IMR-90 (cell line): ENCODE data around the gene LYZL6. TPM values are rescaled to one million over a fixed set of nuclear protein-coding genes. Genes with fewer than 3 reads are reported as not detected.

Experiments
- ATAC-seq: fragments of 200-7000 bp; cut with Tn5 transposase; 2 replicates; pipeline ENCODE4 v1.9.1; 2020; ENCODE audit warnings: low read depth, mild to moderate bottlenecking, moderate library complexity
- BruUV-seq: library from RNA; stranded (reverse); fragments of 400-500 nt; replicated peaks from 2 replicates; lab custom pipeline; 2021; lab: Mats Ljungman, UMichigan
- CTCF ChIA-PET: fragments of 300-600 bp; formaldehyde crosslinking; extraction: SDS; loops from one replicate; lab custom pipeline; 2021; ENCODE audit warnings: antibody characterized with exemption; lab: Yijun Ruan, JAX
- POLR2A ChIA-PET: fragments of 300-600 bp; sonication (Branson Sonifier 250); formaldehyde crosslinking; loops from one replicate; lab custom pipeline; 2022; ENCODE audit warnings: antibody characterized with exemption; ENCODE audit not compliant: unreplicated experiment; lab: Charles Lee
- DNase-seq: peaks from one replicate; pipeline ENCODE4 v3.0.0; 2013
- H2AFZ ChIP-seq: replicated peaks from 2 replicates; pipeline ENCODE3; 2013; ENCODE audit warnings: low read length, mild to moderate bottlenecking; ENCODE audit not compliant: poor library complexity
- H2AK5ac ChIP-seq: 2 replicates; pipeline ENCODE4 v1.6.1; 2013; ENCODE audit warnings: low read depth, low read length, inconsistent platforms
- H2AK9ac ChIP-seq: replicated peaks from 2 replicates; pipeline ENCODE3; 2013; ENCODE audit warnings: mild to moderate bottlenecking, low read depth, low read length, moderate library complexity; ENCODE audit not compliant: poor library complexity
- H2BK120ac ChIP-seq: 2 replicates; pipeline ENCODE4 v1.6.1; 2013; ENCODE audit warnings: low read depth, low read length, inconsistent platforms
- H2BK15ac ChIP-seq: 3 replicates; pipeline ENCODE4 v1.6.1; 2013; ENCODE audit warnings: low read depth, low read length, inconsistent platforms
- H2BK20ac ChIP-seq: 2 replicates; pipeline ENCODE4 v1.6.1; 2013; ENCODE audit warnings: low read depth, mild to moderate bottlenecking, inconsistent platforms, low read length, moderate library complexity
- H2BK5ac ChIP-seq: 2 replicates; pipeline ENCODE4 v1.6.1; 2013; ENCODE audit warnings: mild to moderate bottlenecking, low read depth, low read length, inconsistent platforms; ENCODE audit not compliant: poor library complexity, severe bottlenecking
- H3K14ac ChIP-seq: replicated peaks from 2 replicates; pipeline ENCODE4 v1.6.1; 2013; ENCODE audit warnings: low read depth, low read length, inconsistent platforms
- H3K18ac ChIP-seq: 2 replicates; pipeline ENCODE4 v1.6.1; 2013; ENCODE audit warnings: low read depth, low read length, control low read depth
- H3K23ac ChIP-seq: 2 replicates; pipeline ENCODE4 v1.6.1; 2013; ENCODE audit warnings: low read depth, low read length, inconsistent platforms
- H3K27ac ChIP-seq: 2 replicates; pipeline ENCODE4 v1.5.1; 2013; ENCODE audit warnings: mild to moderate bottlenecking, control low read depth, low read length; ENCODE audit not compliant: insufficient read depth
- H3K27me3 ChIP-seq: 2 replicates; pipeline ENCODE4 v1.6.1; 2013; ENCODE audit warnings: low read length; ENCODE audit not compliant: control insufficient read depth, insufficient read depth
- H3K36me3 ChIP-seq: 2 replicates; pipeline ENCODE4 v1.6.1; 2013; ENCODE audit warnings: low read length, mixed read lengths; ENCODE audit not compliant: control insufficient read depth, insufficient read depth
- H3K4ac ChIP-seq: 2 replicates; pipeline ENCODE4 v1.6.1; 2013; ENCODE audit warnings: low read depth, low read length, inconsistent platforms
- H3K4me1 ChIP-seq: 2 replicates; pipeline ENCODE4 v1.6.1; 2013; ENCODE audit warnings: low read length, mixed read lengths; ENCODE audit not compliant: control insufficient read depth, insufficient read depth
- H3K4me2 ChIP-seq: 2 replicates; pipeline ENCODE4 v1.6.1; 2013; ENCODE audit warnings: low read depth, mild to moderate bottlenecking, control low read depth, low read length, moderate library complexity
- H3K4me3 ChIP-seq: 2 replicates; pipeline ENCODE4 v1.5.1; 2013; ENCODE audit warnings: low read depth, mild to moderate bottlenecking, control low read depth, low read length, moderate library complexity; ENCODE audit not compliant: insufficient read depth
- H3K56ac ChIP-seq: 2 replicates; pipeline ENCODE4 v1.6.1; 2013; ENCODE audit warnings: low read length, inconsistent platforms; ENCODE audit not compliant: insufficient read depth; ENCODE audit errors: extremely low read depth
- H3K79me1 ChIP-seq, 2 experiments: 2 replicates each; pipeline ENCODE4 v1.6.1; 2013; ENCODE audit warnings: low read length in 2 of 2, inconsistent platforms in 1 of 2, low read depth in 1 of 2
- H3K9ac ChIP-seq: 2 replicates; pipeline ENCODE4 v1.6.1; 2013; ENCODE audit warnings: low read depth, low read length, control low read depth
- H3K9me1 ChIP-seq: 2 replicates; pipeline ENCODE4 v1.6.1; 2013; ENCODE audit warnings: low read length, inconsistent platforms; ENCODE audit not compliant: insufficient read depth
- H3K9me3 ChIP-seq: 2 replicates; pipeline ENCODE4 v1.6.1; 2013; ENCODE audit warnings: low read length; ENCODE audit not compliant: control insufficient read depth, insufficient read depth
- H4K20me1 ChIP-seq: 2 replicates; pipeline ENCODE4 v1.6.1; 2013; ENCODE audit warnings: low read length, inconsistent platforms; ENCODE audit not compliant: insufficient read depth
- H4K5ac ChIP-seq: 2 replicates; pipeline ENCODE4 v1.6.1; 2013; ENCODE audit warnings: mild to moderate bottlenecking, low read depth, low read length, control low read depth
- H4K8ac ChIP-seq, 2 experiments: 2 replicates each; pipeline ENCODE4 v1.6.1; 2013; ENCODE audit warnings: low read depth in 2 of 2, low read length in 2 of 2, control low read depth in 1 of 2, inconsistent platforms in 1 of 2
- H4K91ac ChIP-seq: 2 replicates; pipeline ENCODE4 v1.6.1; 2013; ENCODE audit warnings: low read depth, low read length, inconsistent platforms; ENCODE audit not compliant: insufficient read depth
- CHD1 ChIP-seq: IDR thresholded peaks from 2 replicates; pipeline ENCODE4 v1.6.1; 2012; ENCODE audit warnings: low read depth, low read length, improper control_type of control experiment
- ELK1 ChIP-seq: fragments of 150-350 bp; IDR thresholded peaks from 2 replicates; pipeline ENCODE4 v1.6.1; 2016; ENCODE audit warnings: low read depth, mild to moderate bottlenecking, low read length, moderate library complexity, borderline replicate concordance
- MAFK ChIP-seq: IDR thresholded peaks from 2 replicates; pipeline ENCODE4 v1.6.1; 2012; ENCODE audit warnings: low read depth, low read length, improper control_type of control experiment
- MAZ ChIP-seq: IDR thresholded peaks from 2 replicates; pipeline ENCODE4 v1.6.1; 2012; ENCODE audit warnings: low read depth, mild to moderate bottlenecking, low read length, improper control_type of control experiment, moderate library complexity, borderline replicate concordance
- MXI1 ChIP-seq: IDR thresholded peaks from 2 replicates; pipeline ENCODE4 v1.6.1; 2012; ENCODE audit warnings: low read depth, mild to moderate bottlenecking, low read length, moderate library complexity, borderline replicate concordance
- NFE2L2 ChIP-seq: fragments of 150-350 bp; IDR thresholded peaks from 2 replicates; pipeline ENCODE4 v1.6.1; 2016; ENCODE audit warnings: low read depth, mild to moderate bottlenecking, low read length
- POLR2A ChIP-seq: IDR thresholded peaks from 2 replicates; pipeline ENCODE4 v1.6.1; 2012; ENCODE audit warnings: mild to moderate bottlenecking, low read depth, low read length
- USF2 ChIP-seq: fragments of 150-350 bp; IDR thresholded peaks from 2 replicates; pipeline ENCODE4 v1.6.1; 2017; ENCODE audit warnings: mild to moderate bottlenecking, antibody characterized with exemption, low read length, low read depth
- WGBS, 2 experiments: methylation state at CpG; one replicate each; pipeline versions ENCODE4 v1.1.5 to v1.1.7; 2013; ENCODE audit warnings: missing lambda C conversion rate in 2 of 2; ENCODE audit not compliant: insufficient read length in 1 of 2; ENCODE audit errors: extremely low coverage in 2 of 2; 5-methylcytosine and 5-hydroxymethylcytosine counted together
- dilution Hi-C: fragments of 300-500 bp; cut with HindIII; formaldehyde crosslinking; loops from one replicate; pipeline ENCODE4 v1.14.3; 2018; ENCODE audit warnings: low sequenced_read_pairs; ENCODE audit not compliant: unreplicated experiment
- in situ Hi-C: fragments of 300-500 bp; cut with MboI; formaldehyde crosslinking; loops from 3 replicates; pipeline ENCODE4 v1.14.3; 2019; ENCODE audit warnings: low sequenced_read_pairs, inconsistent platforms, mixed read lengths
- intact Hi-C: fragments of 100-400 bp; cut with micrococcal nuclease; formaldehyde crosslinking; loops from 2 replicates; pipeline ENCODE4 v1.10.0; 2022
- polyA plus RNA-seq, 3 experiments: library from polyadenylated mRNA; depleted of rRNA; stranded (reverse); fragments of >200 nt; gene quantifications; 2 replicates each; pipeline ENCODE4 v1.2.3, GENCODE V29; 2012; ENCODE audit warnings: low replicate concordance in 1 of 3
- total RNA-seq: library from RNA; depleted of rRNA; stranded (reverse); fragments of >200 nt; gene quantifications from 2 replicates; pipeline ENCODE4 v1.2.3, GENCODE V29; 2012

The LYZL6 gene
- total and polyA plus RNA-seq, 2 of the 4 experiments (the other 2 are of a cell fraction): not detected

- no peak overlapping the region for H2BK5ac ChIP-seq
- H2AK9ac ChIP-seq: no peak overlapping the region
- no peak overlapping the region for H3K18ac ChIP-seq
- no TSS peak for BruUV-seq
- no peak overlapping the region for H2BK120ac ChIP-seq
- no peaks in the 10 kb centered on the region for H4K20me1 ChIP-seq
- dilution Hi-C loops (no loop called here), in situ Hi-C loops (no loop called here), intact Hi-C loops (no loop called here)
- H3K4ac ChIP-seq: no peak overlapping the region
- no peak for DNase-seq
- H3K27ac ChIP-seq: no peak overlapping the region
- no peak overlapping the region for H2AFZ ChIP-seq
- ChIA-PET CTCF (no interaction called here), POLR2A (no interaction called here)
- H3K4me2 ChIP-seq: no peak overlapping the region
- no peak overlapping the region for H3K56ac ChIP-seq
- no peak overlapping the region for H2AK5ac ChIP-seq
- ATAC-seq: no peak
- H3K23ac ChIP-seq: no peak overlapping the region
- no peak overlapping the region for H3K14ac ChIP-seq
- no peak overlapping the region for H2BK20ac ChIP-seq
- H4K5ac ChIP-seq: no peak overlapping the region
- no peak for TF ChIP-seq MXI1
- no peak for TF ChIP-seq MAZ
- TF ChIP-seq NFE2L2: no peak
- TF ChIP-seq ELK1: no peak
- TF ChIP-seq POLR2A: no peak
- no peak for TF ChIP-seq CHD1
- no peak for TF ChIP-seq USF2
- TF ChIP-seq MAFK: no peak
- H3K9me3 ChIP-seq: no peaks in the 10 kb centered on the region
- no peaks in the 10 kb centered on the region for H3K79me1 ChIP-seq
- H3K4me1 ChIP-seq: no peaks in the 10 kb centered on the region
- no peak overlapping the region for H3K4me3 ChIP-seq
- H4K8ac ChIP-seq: no peak overlapping the region
- H2BK15ac ChIP-seq: no peak overlapping the region
- H3K9me1 ChIP-seq: no peaks in the 10 kb centered on the region; the same call in 1 of the 2 replicates
- H3K9ac ChIP-seq: no peak overlapping the region
- no peaks in the 10 kb centered on the region for H3K36me3 ChIP-seq
- WGBS, 2 experiments: no CpG with 5 or more reads among the region's 4 CpGs
- peaks cover 2% of the 10 kb centered on the region for H3K27me3 ChIP-seq
- no peak overlapping the region for H4K91ac ChIP-seq
Measured at GRCh38 chr17:35893751-35894150, 49.8 kb downstream of the LYZL6 start.
